ENCODE results near the gene SPATS2. TPM values are rescaled to one million over a fixed set of nuclear protein-coding genes. Genes with fewer than 3 reads are reported as not detected.

The SPATS2 gene
- total RNA-seq, 3 donors from 2014 or later (not counting 1 experiment from before 2014, with no cell fraction given) = 14.6 to 18.4 (median 15.4) TPM

GRCh38 chr12:49536526-49537071 lies 169.3 kb downstream of the SPATS2 start:
- intact Hi-C loops (cut with micrococcal nuclease) = no loop called here
- no peak for TF ChIP-seq CTCF (IDR thresholded peaks at IDR 0.05)

GRCh38 chr12:49537231-49537751 lies 170.0 kb downstream of the SPATS2 start:
- H3K27ac Mint-ChIP-seq = peak overlapping the region in 1 of 2 donors; percentile 44
- H3K4me3 ChIP-seq (ENCODE audit: low read length) = peak overlapping the region; percentile 20
- H3K36me3 ChIP-seq (ENCODE audit: control insufficient read depth, insufficient read depth, low read length) = no peaks in the 10 kb centered on the region
- WGBS (ENCODE audit: insufficient coverage) = 33% methylated on average over 11 of the region's 13 CpGs
- intact Hi-C loops (cut with micrococcal nuclease) = no loop called here
- peaks cover 0 to 15% of the 10 kb centered on the region in 2 donors for H3K4me1 Mint-ChIP-seq
- no peaks in the 10 kb centered on the region for H3K9me3 Mint-ChIP-seq
- no peak for TF ChIP-seq CTCF (IDR thresholded peaks at IDR 0.05)
- peak overlapping the region; percentile 86 for H3K4me3 Mint-ChIP-seq
- H3K9me3 ChIP-seq (ENCODE audit: control insufficient read depth, insufficient read depth, low read length) = no peaks in the 10 kb centered on the region
- no peak for ATAC-seq
- H3K27me3 ChIP-seq (ENCODE audit: control insufficient read depth, insufficient read depth, low read length) = peaks cover 24% of the 10 kb centered on the region
- peaks cover 11 to 31% of the 10 kb centered on the region in 2 donors for H3K27me3 Mint-ChIP-seq (ENCODE audit: low read depth in 2 of 2)
- H3K4me1 ChIP-seq (ENCODE audit: control insufficient read depth, insufficient read depth, low read length) = peaks cover 20% of the 10 kb centered on the region
- H3K36me3 Mint-ChIP-seq = no peaks in the 10 kb centered on the region
- DNase-seq = no peak
- H3K27ac ChIP-seq (ENCODE audit: low read length) = no peak overlapping the region

More at GRCh38 chr12:49536526-49537071, 169.3 kb downstream of the SPATS2 start:
- Mint-ChIP-seq H3K27me3 (ENCODE audit: low read depth in 2 of 2) (peaks cover 11 to 31% of the 10 kb centered on the region in 2 donors), H3K4me3 (peak overlapping the region; percentile 25), H3K4me1 (peaks cover 0 to 15% of the 10 kb centered on the region in 2 donors), H3K27ac (no peak overlapping the region), H3K36me3 (no peaks in the 10 kb centered on the region), H3K9me3 (no peaks in the 10 kb centered on the region)
- 41% methylated on average over 3 of the region's 3 CpGs for WGBS (ENCODE audit: insufficient coverage)
- DNase-seq = no peak
- Histone ChIP-seq H3K27me3 (ENCODE audit: control insufficient read depth, insufficient read depth, low read length) (peaks cover 24% of the 10 kb centered on the region), H3K27ac (ENCODE audit: low read length) (no peak overlapping the region), H3K36me3 (ENCODE audit: control insufficient read depth, insufficient read depth, low read length) (no peaks in the 10 kb centered on the region), H3K4me1 (ENCODE audit: control insufficient read depth, insufficient read depth, low read length) (peaks cover 20% of the 10 kb centered on the region), H3K4me3 (ENCODE audit: low read length) (no peak overlapping the region), H3K9me3 (ENCODE audit: control insufficient read depth, insufficient read depth, low read length) (no peaks in the 10 kb centered on the region)
- no peak for ATAC-seq

GRCh38 chr12:49537752-49538509 lies 170.7 kb downstream of the SPATS2 start:
- 1% methylated on average over 61 of the region's 61 CpGs for WGBS (ENCODE audit: insufficient coverage)
- Histone ChIP-seq H3K36me3 (ENCODE audit: control insufficient read depth, insufficient read depth, low read length) (no peaks in the 10 kb centered on the region), H3K27me3 (ENCODE audit: control insufficient read depth, insufficient read depth, low read length) (peaks cover 24% of the 10 kb centered on the region), H3K9me3 (ENCODE audit: control insufficient read depth, insufficient read depth, low read length) (no peaks in the 10 kb centered on the region), H3K4me1 (ENCODE audit: control insufficient read depth, insufficient read depth, low read length) (peaks cover 20% of the 10 kb centered on the region), H3K27ac (ENCODE audit: low read length) (no peak overlapping the region), H3K4me3 (ENCODE audit: low read length) (peak overlapping the region; percentile 25)
- H3K4me1 Mint-ChIP-seq = peaks cover 0 to 15% of the 10 kb centered on the region in 2 donors
- H3K36me3 Mint-ChIP-seq = no peaks in the 10 kb centered on the region
- peaks cover 11 to 31% of the 10 kb centered on the region in 2 donors for H3K27me3 Mint-ChIP-seq (ENCODE audit: low read depth in 2 of 2)
- DNase-seq = peak in 1 of 2 donors; percentile 56
- intact Hi-C loops (cut with micrococcal nuclease) = no loop called here
- no peaks in the 10 kb centered on the region for H3K9me3 Mint-ChIP-seq
- H3K27ac Mint-ChIP-seq = peak overlapping the region in 1 of 2 donors; percentile 44
- ATAC-seq = peak in 2 of 3 donors; percentile 20 to 23
- peak overlapping the region; percentile 86 for H3K4me3 Mint-ChIP-seq
- TF ChIP-seq CTCF (IDR thresholded peaks at IDR 0.05) = no peak

Data from natural killer cell (primary cell).